Colonic mucosa (tissue), 4 donors: ENCODE measurements around the gene MAP2. TPM values are rescaled to one million over a fixed set of nuclear protein-coding genes. Genes with fewer than 3 reads are reported as not detected.

Experiments
- DNase-seq: peaks from one replicate; pipeline ENCODE4 v3.0.0-alpha.2; 2020
- H3K27ac ChIP-seq: fragments of 200-600 bp; one replicate; pipeline ENCODE4 v1.8.0; 2021
- H3K27me3 ChIP-seq: fragments of 200-600 bp; one replicate; pipeline ENCODE4 v1.8.0; 2021
- H3K36me3 ChIP-seq: fragments of 200-600 bp; one replicate; pipeline ENCODE4 v1.8.0; 2021
- H3K4me1 ChIP-seq: fragments of 200-600 bp; one replicate; pipeline ENCODE4 v1.8.0; 2021; ENCODE audit warnings: mild to moderate bottlenecking
- H3K4me3 ChIP-seq: fragments of 200-600 bp; one replicate; pipeline ENCODE4 v1.8.0; 2021
- H3K9ac ChIP-seq, 2 donors: one replicate each; pipeline ENCODE4 v1.7.0; 2013; ENCODE audit warnings: control low read depth in 2 of 2, low read depth in 2 of 2, low read length in 2 of 2
- H3K9me3 ChIP-seq: fragments of 200-600 bp; one replicate; pipeline ENCODE4 v1.8.0; 2021
- CTCF ChIP-seq: fragments of 200-600 bp; IDR thresholded peaks from one replicate; pipeline ENCODE4 v1.8.0; 2022; ENCODE audit warnings: antibody characterized with exemption, mild to moderate bottlenecking
- intact Hi-C: fragments of 100-400 bp; cut with DNase I; formaldehyde crosslinking; loops from one replicate; pipeline ENCODE4 v1.14.1; 2022
- total RNA-seq, 2 donors: library from RNA; stranded (reverse); fragmentation: NEBNext Ultra II Directional in 1 of 2; extraction: Animal tissue kit (Norgen Biotek cat#: 25700) in 1 of 2; gene quantifications; one replicate each; pipeline ENCODE4 v1.2.1, GENCODE V29; 2021
- donor health status: healthy.
- donor health status: DM: no; HTN: no; CAD: no.
- donor health status: DM: no; HTN: no; CAD: no.

MAP2 gene
- total RNA-seq, 2 donors from 2014 or later = 0.84 to 1.4 TPM

DNA sequence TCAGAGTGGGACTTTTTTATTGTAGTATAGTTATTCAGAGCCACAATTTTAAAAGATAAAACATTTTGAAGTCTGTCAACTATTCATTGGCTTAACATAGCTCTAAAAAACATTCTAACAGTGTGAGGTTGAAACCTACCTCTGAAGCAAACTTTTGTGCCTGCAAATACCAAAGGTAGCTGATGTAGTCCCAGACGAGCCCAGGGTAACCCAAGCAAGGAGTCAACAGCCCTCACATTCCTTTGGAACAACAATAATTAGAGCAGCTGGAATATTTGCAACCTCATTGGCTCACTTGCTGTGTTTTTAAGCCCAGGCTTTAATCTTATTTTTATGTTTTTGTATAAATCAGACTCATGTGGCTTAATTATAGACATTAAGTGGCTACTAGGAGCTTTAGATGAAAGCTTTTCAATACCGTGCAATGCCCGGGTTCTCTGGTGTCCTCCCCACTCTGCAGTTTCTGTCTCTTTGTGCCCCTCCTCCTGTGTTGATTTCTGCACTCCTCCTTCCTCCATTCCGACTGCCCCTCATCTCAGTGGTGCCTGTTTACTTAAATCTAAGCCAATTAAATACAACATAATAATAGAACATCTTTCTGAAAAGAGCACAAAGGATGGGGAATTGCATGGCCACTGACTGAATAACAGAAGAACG lies 189.9 kb downstream of the MAP2 start:
- intact Hi-C loops = no loop called here
- Histone ChIP-seq H3K4me3 (no peak overlapping the region), H3K27ac (no peak overlapping the region), H3K9ac (no peak overlapping the region), H3K27me3 (no peaks in the 10 kb centered on the region), H3K4me1 (no peaks in the 10 kb centered on the region), H3K9me3 (no peaks in the 10 kb centered on the region), H3K36me3 (no peaks in the 10 kb centered on the region)
- no peak for DNase-seq
- TF ChIP-seq CTCF = no peak

- no peak for DNase-seq
- H3K27me3 ChIP-seq = no peaks in the 10 kb centered on the region
- intact Hi-C loops = no loop called here
- no peaks in the 10 kb centered on the region for H3K36me3 ChIP-seq
- H3K27ac ChIP-seq = no peak overlapping the region
- no peaks in the 10 kb centered on the region for H3K9me3 ChIP-seq
- H3K4me3 ChIP-seq = no peak overlapping the region
- H3K4me1 ChIP-seq = no peaks in the 10 kb centered on the region
- TF ChIP-seq CTCF = no peak
- H3K9ac ChIP-seq = no peak overlapping the region
Measured at GRCh38 chr2:209614690-209615369, 191.0 kb downstream of the MAP2 start.

DNA sequence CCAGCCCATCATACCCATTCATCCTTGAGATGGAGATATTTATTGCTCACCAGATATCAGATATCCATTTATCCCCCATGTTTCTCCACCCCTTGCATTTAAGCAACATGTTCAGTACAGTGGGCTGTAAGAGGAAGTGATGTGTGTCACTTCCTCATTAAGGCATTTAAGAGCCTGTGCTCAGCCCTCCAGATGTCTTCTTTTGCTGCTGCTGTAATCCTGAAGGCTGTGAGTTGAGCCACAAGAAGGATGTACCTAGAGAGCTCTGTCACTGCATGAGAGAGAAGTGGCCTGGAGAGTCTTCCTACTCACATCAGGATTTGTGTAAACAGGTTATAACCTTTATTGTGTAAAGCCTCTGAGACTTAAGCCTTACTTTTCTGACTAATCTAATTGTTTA lies 195.9 kb downstream of the MAP2 start:
- H3K9me3 ChIP-seq = no peaks in the 10 kb centered on the region
- TF ChIP-seq CTCF = no peak
- no peak overlapping the region for H3K9ac ChIP-seq
- H3K27me3 ChIP-seq = no peaks in the 10 kb centered on the region
- H3K4me3 ChIP-seq = no peak overlapping the region
- intact Hi-C loops = no loop called here
- no peaks in the 10 kb centered on the region for H3K36me3 ChIP-seq
- no peak overlapping the region for H3K27ac ChIP-seq
- H3K4me1 ChIP-seq = no peaks in the 10 kb centered on the region
- no peak for DNase-seq

- H3K27me3 ChIP-seq = no peaks in the 10 kb centered on the region
- no peaks in the 10 kb centered on the region for H3K9me3 ChIP-seq
- DNase-seq = no peak
- no peak for TF ChIP-seq CTCF
- no peaks in the 10 kb centered on the region for H3K36me3 ChIP-seq
- no peaks in the 10 kb centered on the region for H3K4me1 ChIP-seq
- H3K4me3 ChIP-seq = no peak overlapping the region
- H3K27ac ChIP-seq = no peak overlapping the region
- no peak overlapping the region for H3K9ac ChIP-seq
- intact Hi-C loops = no loop called here
Measured at GRCh38 chr2:209624192-209624938, 200.5 kb downstream of the MAP2 start.

- no peak for TF ChIP-seq CTCF
- no peaks in the 10 kb centered on the region for H3K4me1 ChIP-seq
- no peaks in the 10 kb centered on the region for H3K27me3 ChIP-seq
- no peak for DNase-seq
- no peaks in the 10 kb centered on the region for H3K9me3 ChIP-seq
- H3K9ac ChIP-seq = no peak overlapping the region
- H3K27ac ChIP-seq = no peak overlapping the region
- H3K36me3 ChIP-seq = no peaks in the 10 kb centered on the region
- intact Hi-C loops = no loop called here
- no peak overlapping the region for H3K4me3 ChIP-seq
Measured at GRCh38 chr2:209629597-209629996, 205.8 kb downstream of the MAP2 start.
